ENCODE results near the gene TIPARP.

Gene TIPARP

GRCh38 chr3:156674046-156674910, at the start of gene TIPARP:
Gene TIPARP (plus strand): TSS chr3:156674590. CDS start chr3:156677698, 3,108 bp downstream.
- DNase-seq (ENCODE audit: low spot score), result peak; percentile 97

- DNase-seq (ENCODE audit: low spot score), result no peak
Observed at GRCh38 chr3:156626104-156626503, 48.3 kb upstream of the TIPARP start.

GRCh38 chr3:156627946-156628569, 46.3 kb upstream of the TIPARP start:
- DNase-seq (ENCODE audit: low spot score), result no peak

GRCh38 chr3:156628836-156629618, 45.4 kb upstream of the TIPARP start:
- DNase-seq (ENCODE audit: low spot score), result no peak

- no peak for DNase-seq (ENCODE audit: low spot score)
Observed at GRCh38 chr3:156630081-156630772, 44.2 kb upstream of the TIPARP start.

- no peak for DNase-seq (ENCODE audit: low spot score)
Observed at GRCh38 chr3:156630773-156631093, 43.7 kb upstream of the TIPARP start.

- no peak for DNase-seq (ENCODE audit: low spot score)
Observed at GRCh38 chr3:156631323-156631722, 43.1 kb upstream of the TIPARP start.

GRCh38 chr3:156632601-156633000, 41.8 kb upstream of the TIPARP start:
- DNase-seq (ENCODE audit: low spot score), result no peak

- no peak for DNase-seq (ENCODE audit: low spot score)
Observed at GRCh38 chr3:156633335-156633734, 41.1 kb upstream of the TIPARP start.

GRCh38 chr3:156635034-156635433, 39.4 kb upstream of the TIPARP start:
- no peak for DNase-seq (ENCODE audit: low spot score)

GRCh38 chr3:156635973-156636372, 38.4 kb upstream of the TIPARP start:
- DNase-seq (ENCODE audit: low spot score), result no peak

GRCh38 chr3:156637480-156638022, 36.8 kb upstream of the TIPARP start:
- no peak for DNase-seq (ENCODE audit: low spot score)

GRCh38 chr3:156638271-156638670, 36.1 kb upstream of the TIPARP start:
- no peak for DNase-seq (ENCODE audit: low spot score)

- DNase-seq (ENCODE audit: low spot score), result no peak
Observed at GRCh38 chr3:156639414-156640023, 34.9 kb upstream of the TIPARP start.

- DNase-seq (ENCODE audit: low spot score), result no peak
Observed at GRCh38 chr3:156641618-156641975, 32.8 kb upstream of the TIPARP start.

- DNase-seq (ENCODE audit: low spot score), result no peak
Observed at GRCh38 chr3:156642750-156643728, 31.4 kb upstream of the TIPARP start.

- peak; percentile 53 for DNase-seq (ENCODE audit: low spot score)
Observed at GRCh38 chr3:156643729-156644389, 30.5 kb upstream of the TIPARP start.

- DNase-seq (ENCODE audit: low spot score), result no peak
Observed at GRCh38 chr3:156644958-156645357, 29.4 kb upstream of the TIPARP start.

GRCh38 chr3:156646958-156647357, 27.4 kb upstream of the TIPARP start:
- DNase-seq (ENCODE audit: low spot score), result no peak

- DNase-seq (ENCODE audit: low spot score), result no peak
Observed at GRCh38 chr3:156648086-156648485, 26.3 kb upstream of the TIPARP start.
